Glomerular visceral epithelial cell (primary cell): ENCODE measurements around the gene POU6F1.
"Not testable (repeated sequence)": the region's sequence is repeated elsewhere in the genome, so short reads cannot be mapped to it uniquely, and the experiment has no call there.

Experiments used
- DNase-seq: peaks from one replicate; pipeline ENCODE4 v3.0.0-alpha.2; 2016; ENCODE audit errors: extremely low spot score

POU6F1 gene, protein sequence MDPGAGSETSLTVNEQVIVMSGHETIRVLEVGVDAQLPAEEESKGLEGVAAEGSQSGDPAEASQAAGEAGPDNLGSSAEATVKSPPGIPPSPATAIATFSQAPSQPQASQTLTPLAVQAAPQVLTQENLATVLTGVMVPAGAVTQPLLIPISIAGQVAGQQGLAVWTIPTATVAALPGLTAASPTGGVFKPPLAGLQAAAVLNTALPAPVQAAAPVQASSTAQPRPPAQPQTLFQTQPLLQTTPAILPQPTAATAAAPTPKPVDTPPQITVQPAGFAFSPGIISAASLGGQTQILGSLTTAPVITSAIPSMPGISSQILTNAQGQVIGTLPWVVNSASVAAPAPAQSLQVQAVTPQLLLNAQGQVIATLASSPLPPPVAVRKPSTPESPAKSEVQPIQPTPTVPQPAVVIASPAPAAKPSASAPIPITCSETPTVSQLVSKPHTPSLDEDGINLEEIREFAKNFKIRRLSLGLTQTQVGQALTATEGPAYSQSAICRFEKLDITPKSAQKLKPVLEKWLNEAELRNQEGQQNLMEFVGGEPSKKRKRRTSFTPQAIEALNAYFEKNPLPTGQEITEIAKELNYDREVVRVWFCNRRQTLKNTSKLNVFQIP

DNA sequence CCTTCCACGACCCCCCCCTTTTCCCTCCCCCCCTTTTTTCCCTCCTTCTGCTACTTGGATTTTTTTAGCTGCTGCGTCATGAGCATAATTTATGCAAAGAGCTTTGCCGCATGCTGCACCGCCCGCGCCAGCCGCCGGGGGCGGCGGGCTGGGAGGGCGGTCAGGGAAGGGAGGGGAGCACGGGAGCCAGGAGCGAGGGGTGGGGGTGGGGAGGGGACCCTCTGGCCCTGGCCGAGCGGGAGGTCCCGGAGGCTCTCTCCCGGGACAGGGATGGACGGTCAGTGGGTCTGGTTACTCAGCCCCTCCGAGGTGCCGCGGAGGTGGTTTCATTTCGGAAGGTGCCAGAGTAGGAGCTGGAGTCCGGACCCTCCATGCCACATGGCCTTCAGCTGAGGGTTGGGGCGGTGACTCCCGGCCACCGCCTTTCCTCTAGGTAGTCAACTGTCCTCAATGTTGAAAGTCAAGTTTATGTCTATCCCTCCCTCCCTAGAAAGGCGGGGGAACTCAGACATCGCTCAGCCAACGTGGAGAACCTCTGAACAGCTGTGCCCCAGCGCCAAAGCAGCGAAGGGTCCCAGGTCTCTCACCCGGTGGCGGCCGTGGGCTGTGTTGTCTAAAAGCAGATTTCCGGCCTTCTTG is at the start of gene POU6F1:
POU6F1 (minus strand) TSS at position 95 of the 639 bp plus-strand sequence. CDS start 11,226 bp downstream, outside the sequence.
- peak; percentile 81 for DNase-seq

DNA sequence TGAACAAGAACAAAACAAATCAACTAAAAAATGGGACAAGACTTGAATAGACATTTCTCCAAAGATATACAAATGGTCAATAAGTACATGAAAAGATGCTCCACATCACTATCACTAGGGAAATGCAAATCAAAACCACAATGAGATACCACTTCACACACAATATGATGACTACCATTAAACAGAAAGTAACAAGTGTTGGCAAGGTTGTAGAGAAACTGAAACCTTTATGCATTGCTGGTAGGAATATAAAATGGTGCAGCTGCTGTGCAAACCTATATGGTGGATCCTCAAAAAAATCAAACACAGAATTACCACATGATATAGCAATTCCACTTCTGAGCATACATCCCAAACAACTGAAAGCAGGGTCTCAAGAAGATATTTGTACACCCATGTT is 47.2 kb upstream of the POU6F1 start:
- DNase-seq: no peak

DNA sequence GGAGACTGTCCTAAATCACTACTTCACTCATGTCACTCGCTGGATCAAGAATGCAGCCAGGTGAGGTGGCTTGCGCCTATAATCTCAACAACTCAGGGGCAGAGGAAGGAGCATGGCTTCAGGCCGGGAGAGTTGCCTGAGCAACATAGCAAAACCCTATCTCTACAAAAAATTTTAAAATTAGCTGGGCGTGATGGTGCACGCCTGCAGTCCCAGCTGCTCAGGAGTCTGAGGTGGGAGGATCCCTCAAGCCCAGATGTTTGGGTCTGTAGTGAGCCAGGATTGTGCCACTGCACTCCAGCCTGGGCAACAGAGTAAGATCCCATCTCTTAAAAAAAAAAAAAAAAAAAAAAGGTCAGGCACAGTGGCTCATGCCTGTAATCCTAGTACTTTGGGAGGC is 46.4 kb upstream of the POU6F1 start:
- no peak for DNase-seq

DNA sequence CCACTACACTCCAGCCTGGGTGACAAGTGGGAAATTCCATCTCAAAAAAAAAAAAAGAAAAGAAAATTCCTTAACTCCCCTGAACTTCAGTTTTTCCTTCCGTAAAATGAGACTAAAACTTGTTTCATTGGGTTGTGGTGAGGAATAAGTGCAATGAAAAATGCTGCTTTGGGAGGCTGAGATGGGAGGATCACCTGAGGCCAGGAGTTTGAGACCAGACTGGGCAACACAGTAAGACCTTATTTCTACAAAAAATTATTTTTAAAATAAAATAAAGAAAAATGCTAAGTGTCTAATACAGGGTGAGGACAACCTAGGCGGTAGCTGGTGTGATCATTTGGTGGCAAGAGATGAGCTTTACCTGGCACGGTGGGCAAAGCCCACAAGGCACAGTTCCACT is 45.5 kb upstream of the POU6F1 start:
- no peak for DNase-seq

DNA sequence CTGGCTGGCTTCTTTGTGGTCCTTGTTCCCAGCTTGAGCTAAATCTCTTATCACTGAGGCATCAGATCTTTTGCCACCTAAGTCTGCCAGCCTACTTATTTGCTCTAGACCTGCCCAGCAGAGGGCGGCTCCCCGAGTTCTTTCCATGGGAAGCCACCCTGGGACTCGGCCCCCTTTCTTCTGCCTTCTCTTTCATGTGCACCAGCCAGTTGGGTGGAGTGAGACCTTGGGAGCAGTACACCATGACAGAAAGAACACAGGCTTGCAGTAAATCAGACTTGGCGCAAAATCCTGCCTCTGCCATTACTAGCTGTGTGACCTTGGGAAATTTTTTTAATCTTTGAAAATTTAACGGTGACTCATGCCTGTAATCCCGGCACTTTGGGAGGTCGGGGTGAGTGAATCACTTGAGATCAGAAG is 44.9 kb upstream of the POU6F1 start:
- DNase-seq: peak; percentile 59

DNA sequence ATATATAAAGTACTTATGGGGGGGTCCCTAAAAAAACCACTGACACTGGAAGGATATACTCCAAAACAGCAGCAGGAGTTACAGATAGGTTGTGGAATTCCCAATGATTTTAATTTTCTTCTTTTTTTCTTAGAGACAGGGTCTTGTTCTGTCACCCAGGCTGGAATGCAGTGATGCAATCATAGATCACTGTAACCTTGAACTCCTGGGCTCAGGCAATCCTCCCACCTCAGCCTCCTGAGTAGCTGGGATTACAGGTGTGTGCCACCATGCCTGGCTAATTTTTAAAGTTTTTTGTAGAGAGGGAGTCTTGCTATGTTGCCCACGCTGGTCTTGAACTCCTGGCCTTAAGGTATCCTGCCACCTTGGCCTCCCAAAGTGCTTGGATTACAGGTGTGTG is 41.7 kb upstream of the POU6F1 start:
- not testable (repeated sequence) for DNase-seq

DNA sequence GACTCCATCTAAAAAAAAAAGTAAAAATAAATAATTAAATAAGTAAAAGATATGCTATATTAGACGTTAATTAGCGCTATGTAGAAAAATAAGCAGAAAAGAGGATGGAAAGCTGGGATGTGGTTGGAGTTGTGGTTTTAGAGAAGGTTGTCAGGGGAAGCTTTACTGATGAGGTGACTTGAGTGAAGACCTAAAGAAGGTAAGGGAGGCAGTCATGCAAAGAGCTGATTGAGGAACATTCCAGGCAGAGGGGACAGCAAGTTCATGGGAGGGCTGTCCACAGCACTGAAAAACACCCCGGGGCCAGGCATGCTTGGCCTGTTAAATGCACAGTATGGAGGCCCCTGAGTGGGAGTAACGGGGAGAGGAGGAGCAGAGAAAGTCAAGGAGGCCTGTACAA is 36.7 kb upstream of the POU6F1 start:
- peak; percentile 72 for DNase-seq

DNA sequence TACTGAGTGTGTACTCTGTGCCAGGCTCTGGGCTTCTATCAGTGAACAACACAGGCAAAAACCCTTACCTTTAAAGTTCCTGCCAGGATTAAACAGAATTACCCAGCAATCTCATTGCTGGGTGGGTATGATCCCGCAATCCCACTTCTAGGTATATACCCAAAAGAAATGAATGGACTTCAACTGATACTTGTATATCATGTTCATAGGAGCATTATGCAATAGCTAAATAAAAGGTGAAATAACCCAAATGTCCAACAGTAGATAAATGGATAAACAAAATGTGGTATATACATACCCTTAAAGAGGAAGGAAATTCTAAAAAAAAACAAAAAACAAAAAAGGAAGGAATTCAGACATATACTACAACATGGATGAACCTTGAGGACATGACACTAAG is 35.4 kb upstream of the POU6F1 start:
- no peak for DNase-seq

DNA sequence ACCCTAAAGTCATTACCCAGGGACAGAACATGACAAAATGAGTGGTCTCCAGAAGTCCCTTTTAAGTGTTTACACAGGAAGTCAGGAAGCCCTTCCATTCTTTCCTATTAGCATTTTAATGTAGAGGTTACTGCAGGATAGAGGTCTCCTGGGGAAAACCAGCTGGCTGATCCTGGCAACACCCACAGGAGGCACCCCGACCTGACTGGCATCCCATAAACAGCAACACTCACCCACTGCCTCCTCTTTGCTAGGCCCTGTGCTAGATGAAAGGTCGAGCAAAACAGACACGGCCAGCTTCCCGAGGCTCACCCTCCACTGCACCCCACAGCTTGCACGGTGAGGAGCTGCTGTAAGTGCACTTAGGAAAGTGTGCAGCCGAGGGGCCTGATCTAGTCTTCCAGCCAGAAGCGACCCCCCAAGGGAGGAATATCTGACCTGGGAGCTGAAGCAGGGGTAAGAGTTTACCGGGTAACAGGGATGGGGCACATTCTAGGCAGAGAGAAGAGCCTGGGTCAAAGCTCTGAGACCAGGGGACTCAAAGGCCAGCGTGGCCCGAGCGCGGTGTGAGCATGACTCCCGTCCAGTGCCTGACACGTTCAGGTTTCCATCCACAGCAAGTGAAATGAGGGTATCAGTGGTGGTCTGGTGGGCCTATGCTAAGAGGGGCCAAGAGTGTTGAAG is 29.8 kb upstream of the POU6F1 start:
- DNase-seq: no peak

DNA sequence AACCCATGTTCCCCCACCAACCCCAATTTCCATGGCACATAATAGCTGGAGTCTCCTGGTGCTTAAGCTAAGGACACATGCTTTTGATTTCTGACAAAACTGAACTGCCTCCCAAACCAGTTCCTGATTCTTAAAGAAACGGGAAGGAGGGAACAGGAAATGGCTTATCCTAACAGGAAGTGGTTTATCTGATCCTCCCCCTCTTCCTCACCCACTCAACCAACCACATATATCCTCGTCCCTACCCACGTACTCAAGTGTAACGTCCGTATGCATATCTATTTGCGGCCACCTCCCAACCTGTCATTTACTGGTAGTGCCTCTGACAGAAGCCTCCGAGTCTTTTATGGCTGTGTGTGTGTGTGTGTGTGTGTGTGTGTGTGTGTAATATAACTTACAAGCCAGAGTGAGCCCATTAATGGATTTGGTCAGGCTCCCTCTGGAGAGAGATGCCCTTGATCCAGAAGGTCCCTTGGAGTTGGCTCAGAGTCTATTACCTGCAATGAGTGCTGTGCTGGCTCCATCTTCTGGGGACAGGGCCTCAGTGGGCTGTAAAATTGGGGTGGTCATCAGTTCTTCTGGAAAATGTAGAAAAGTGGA is 28.5 kb upstream of the POU6F1 start:
- peak; percentile 27 for DNase-seq

DNA sequence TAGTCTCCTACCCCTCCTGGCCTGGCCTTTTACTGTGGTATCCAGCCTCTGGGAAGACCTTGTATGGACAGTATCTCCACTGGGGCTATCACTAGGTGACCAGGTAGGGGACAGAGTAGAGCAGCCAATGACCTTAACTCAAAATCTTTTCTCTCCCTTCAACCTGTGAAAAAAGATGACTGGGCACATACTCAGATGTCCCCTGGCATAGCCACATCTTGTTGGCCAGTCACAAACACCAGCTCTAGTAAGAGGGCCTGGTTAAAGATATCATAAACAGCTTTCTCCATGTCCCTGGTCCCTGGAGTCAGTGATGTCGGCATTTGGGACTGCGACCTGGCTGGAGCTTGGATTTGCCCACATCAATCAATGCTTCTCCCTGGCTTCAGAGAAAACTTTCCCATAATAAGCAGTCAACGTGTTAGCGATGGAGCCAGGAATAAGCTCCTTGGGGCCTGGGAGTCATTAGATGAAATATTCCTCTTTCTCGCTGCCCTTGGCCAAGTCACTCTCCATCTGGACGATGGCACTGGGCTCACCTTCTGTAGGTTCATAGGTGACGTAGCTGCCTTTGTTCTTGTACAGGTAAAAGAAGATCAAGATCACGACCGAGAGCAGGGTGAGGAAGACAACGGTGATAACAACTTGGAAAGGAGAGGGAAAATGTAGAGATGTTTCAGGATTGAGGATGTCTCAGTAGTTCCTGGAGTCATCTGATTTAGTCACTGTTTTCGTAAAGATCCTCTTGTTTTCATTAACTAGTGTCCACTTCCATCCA is 27.8 kb upstream of the POU6F1 start:
- no peak for DNase-seq

DNA sequence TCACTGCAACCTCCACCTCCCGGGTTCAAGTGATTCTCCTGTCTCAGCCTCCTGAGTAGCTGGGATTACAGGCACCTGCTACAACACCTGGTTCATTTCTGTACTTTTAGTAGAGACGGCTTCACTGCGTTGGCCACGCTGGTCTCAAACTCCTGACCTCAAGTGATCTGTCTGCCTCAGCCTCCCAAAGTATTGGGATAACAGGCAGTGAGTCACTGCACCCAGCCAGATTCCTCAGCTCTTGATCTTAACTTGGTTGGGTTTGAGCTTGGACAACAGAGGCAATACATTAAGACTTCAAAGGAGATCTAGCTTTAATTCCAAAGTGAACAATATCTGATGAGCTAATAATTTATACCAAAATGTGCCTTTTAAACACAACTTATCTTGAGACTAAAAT is 26.4 kb upstream of the POU6F1 start:
- no peak for DNase-seq

DNA sequence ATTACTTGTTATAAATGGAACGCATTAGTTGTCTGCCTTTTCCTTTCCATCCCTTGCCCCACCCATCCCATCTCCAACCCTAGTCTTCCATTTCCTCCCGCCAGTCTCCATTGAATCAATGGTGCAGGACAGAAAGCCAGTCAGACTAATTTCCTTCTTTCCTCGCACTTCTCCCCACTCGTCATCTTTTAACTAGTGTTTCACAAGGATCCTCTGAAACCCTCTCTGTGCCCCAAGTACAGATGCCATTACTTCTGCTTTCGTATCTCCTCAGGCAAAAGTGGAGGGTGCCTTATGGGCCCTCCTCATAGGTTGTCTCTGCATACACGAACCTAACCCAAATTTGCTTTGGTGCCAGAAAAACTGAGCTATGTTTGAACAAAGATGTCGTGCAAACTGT is 25.0 kb upstream of the POU6F1 start:
- DNase-seq: no peak

DNA sequence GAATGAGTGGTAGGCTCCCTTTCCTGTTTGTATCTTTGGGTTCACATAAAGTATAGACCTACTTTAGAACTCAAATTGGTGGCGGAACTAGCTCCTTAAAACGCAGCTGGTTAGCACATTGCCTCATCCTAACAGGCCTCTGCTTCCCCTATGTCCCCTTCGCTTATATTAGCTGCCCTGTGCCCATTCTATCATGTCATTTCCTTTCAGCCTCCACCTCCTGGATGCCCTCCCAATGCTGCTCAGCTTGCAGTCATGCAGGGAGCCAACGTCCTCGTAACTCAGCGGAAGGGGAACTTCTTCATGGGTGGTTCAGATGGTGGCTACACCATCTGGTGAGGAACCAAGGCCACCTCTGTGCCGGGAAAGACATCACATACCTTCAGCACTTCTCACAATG is 24.3 kb upstream of the POU6F1 start:
- DNase-seq: no peak

DNA sequence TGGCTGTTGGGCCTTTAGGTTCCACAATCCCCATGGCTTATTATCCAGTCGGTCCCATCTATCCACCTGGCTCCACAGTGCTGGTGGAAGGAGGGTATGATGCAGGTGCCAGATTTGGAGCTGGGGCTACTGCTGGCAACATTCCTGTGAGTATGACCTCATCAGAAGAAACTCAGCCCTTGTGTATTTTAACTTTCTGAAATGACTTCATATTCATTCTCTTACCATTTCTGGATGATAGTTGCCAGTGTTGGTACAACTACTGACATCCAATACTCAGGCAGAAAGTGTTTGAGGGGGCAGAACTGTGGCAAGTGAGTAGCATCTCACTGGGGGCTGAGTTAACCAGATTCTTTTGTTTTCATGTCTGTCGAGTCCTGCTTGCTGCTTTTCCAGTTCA is 23.1 kb upstream of the POU6F1 start:
- DNase-seq: peak; percentile 29

DNA sequence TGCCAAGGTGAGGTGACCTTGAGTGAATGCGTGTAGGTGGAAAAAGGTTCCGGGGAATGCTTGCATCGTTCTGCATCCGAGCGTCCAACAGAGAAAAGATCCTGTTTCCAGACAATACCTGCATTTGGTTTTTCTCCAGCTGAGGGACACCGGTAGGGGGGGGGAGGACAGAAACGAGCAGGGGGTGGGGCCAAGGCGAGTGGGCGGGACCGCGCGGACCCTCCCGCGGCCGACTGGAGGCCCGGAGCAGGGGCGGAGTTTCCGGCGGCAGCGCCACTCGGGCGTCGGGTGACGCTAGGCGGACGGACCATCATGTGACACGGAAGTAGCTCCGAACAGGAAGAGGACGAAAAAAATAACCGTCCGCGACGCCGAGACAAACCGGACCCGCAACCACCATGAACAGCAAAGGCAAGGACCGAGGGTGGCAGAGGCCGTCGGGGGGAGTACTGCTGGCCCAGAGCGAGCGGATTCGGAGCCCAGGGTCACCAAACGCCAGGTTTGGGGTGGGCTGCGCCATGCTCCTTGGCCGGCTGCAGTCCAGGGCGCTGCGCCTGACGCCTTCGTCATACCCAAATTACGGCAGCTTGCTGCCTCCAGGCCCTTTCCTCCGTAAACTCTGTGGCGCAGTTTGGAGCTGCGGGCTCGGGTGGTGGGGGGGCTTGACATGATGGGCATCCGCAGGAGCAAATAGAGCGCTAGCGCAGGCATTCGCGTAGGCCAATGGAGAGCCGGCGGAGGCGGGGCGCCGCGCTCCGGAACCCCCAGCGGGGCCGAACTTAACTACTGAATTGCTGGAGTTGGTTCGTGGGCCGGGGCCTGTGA is 20.9 kb upstream of the POU6F1 start, which contains the start of gene DAZAP2:
DAZAP2 (plus strand) TSS at position 317 of the 825 bp plus-strand sequence; CDS start at position 399, 82 bp downstream.
- peak; percentile 95 for DNase-seq

DNA sequence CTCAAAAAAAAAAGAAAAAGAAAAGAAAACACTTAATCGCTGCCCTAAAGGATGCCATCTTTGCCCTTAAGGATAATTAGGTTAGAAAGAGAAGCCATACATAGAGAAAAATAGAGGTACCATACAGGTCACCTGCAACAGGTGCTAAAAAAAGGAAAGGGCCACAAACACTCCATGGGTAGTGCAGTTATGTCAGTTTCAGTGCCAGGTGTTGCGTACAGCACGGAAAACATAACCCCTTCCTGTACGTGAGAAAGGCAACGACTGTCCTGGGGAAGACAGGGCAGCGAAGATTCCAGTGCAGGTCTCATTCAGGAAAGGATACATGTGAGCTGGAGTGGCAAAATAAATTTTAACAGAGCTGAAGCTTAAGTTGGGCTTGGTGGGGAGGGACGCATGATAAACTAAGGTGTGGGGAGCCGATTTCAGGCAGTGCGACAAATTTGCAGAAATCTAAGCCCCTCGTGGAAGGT is 20.2 kb upstream of the POU6F1 start:
- no peak for DNase-seq

DNA sequence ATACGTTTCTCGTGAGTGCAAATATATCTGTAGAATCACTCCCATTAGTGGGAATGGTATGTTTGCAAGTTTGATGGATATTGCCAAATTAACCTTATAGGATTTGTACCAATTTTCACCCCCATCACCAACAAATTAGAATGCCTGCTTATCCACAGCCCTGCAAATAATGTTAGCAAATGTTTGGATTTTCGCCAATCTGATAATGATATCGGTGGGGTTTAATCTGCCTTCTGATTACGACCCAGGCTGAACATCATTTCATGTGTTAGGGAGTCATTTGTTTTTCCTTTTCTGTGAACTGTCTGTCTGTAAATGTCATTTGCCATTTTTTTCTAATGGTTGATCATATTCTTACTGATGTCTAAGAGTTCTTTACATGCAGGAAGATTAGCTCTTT is 16.7 kb upstream of the POU6F1 start:
- no peak for DNase-seq

DNA sequence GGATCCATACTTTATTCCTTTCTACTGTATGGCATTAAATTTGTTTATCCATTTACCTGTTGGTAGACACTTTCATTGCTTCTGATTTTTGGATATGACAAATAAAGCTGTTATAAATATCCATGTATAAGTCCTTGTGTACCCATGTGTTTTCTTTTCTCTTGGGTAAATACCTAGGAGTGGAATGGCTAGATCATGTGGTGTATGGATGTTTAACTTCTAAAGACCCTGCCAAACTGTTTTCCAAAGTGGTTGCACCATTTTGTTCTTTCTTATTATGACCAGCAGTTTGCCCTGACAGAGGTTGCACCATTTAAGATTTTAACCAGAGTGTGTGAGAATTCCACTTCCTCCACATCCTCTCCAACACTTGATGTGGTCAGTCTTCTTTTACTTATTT is 14.8 kb upstream of the POU6F1 start:
- no peak for DNase-seq
